ENCODE results near the gene CIAO3.

The CIAO3 gene

GRCh38 chr16:716768-717325 is 23.9 kb downstream of the CIAO3 start:
- TF ChIP-seq CREB5 (CRISPR knock-in tag; IDR thresholded peaks at IDR 0.05; ENCODE audit: low read depth): no peak
- TF ChIP-seq ZNF70 (CRISPR knock-in tag; IDR thresholded peaks at IDR 0.05): no peak
- TF ChIP-seq SNAI2 (CRISPR knock-in tag; IDR thresholded peaks at IDR 0.05): no peak
- TF ChIP-seq POU6F1 (CRISPR knock-in tag; IDR thresholded peaks at IDR 0.05; ENCODE audit: borderline replicate concordance, low read depth): no peak
- no peak for TF ChIP-seq PATZ1 (CRISPR knock-in tag; IDR thresholded peaks at IDR 0.05; ENCODE audit: borderline replicate concordance)
- no peak for TF ChIP-seq CSDC2 (CRISPR knock-in tag; IDR thresholded peaks at IDR 0.05)
- TF ChIP-seq ZC3H10 (CRISPR knock-in tag; IDR thresholded peaks at IDR 0.05): no peak
- ATAC-seq: no peak

- ATAC-seq: peak; percentile 3; the same call in 2 of the 3 replicates
- TF ChIP-seq TCF4 (CRISPR knock-in tag; IDR thresholded peaks at IDR 0.05; ENCODE audit: borderline replicate concordance) (no peak), POU6F1 (CRISPR knock-in tag; IDR thresholded peaks at IDR 0.05; ENCODE audit: borderline replicate concordance, low read depth) (no peak), OSR1 (CRISPR knock-in tag; IDR thresholded peaks at IDR 0.05) (no peak), PATZ1 (CRISPR knock-in tag; IDR thresholded peaks at IDR 0.05; ENCODE audit: borderline replicate concordance) (no peak), GLIS3 (CRISPR knock-in tag; IDR thresholded peaks at IDR 0.05) (no peak; the same call in 1 of the 2 replicates), ZNF70 (CRISPR knock-in tag; IDR thresholded peaks at IDR 0.05) (no peak), ZNF565 (CRISPR knock-in tag; conservative IDR thresholded peaks at IDR 0.05; ENCODE audit: low read depth) (no peak), ZFP3 (CRISPR knock-in tag; IDR thresholded peaks at IDR 0.05) (no peak), PPARA (CRISPR knock-in tag; IDR thresholded peaks at IDR 0.05; ENCODE audit: borderline replicate concordance) (no peak), RARB (CRISPR knock-in tag; IDR thresholded peaks at IDR 0.05) (no peak), ZC3H10 (CRISPR knock-in tag; IDR thresholded peaks at IDR 0.05) (no peak), TSHZ2 (CRISPR knock-in tag; IDR thresholded peaks at IDR 0.05) (no peak), CSRNP3 (CRISPR knock-in tag; IDR thresholded peaks at IDR 0.05) (no peak), BACH2 (CRISPR knock-in tag; IDR thresholded peaks at IDR 0.05; ENCODE audit: borderline replicate concordance) (no peak), SNAI2 (CRISPR knock-in tag; IDR thresholded peaks at IDR 0.05) (no peak), ISL1 (CRISPR knock-in tag; IDR thresholded peaks at IDR 0.05) (no peak)
Observed at GRCh38 chr16:716200-716568, 24.6 kb downstream of the CIAO3 start.
